A673 (cell line): ENCODE results near the gene NOX3. TPM values are rescaled to one million over a fixed set of nuclear protein-coding genes. Genes with fewer than 3 reads are reported as not detected.

ENCODE experiments used
- Bru-seq: library from RNA; stranded (reverse); fragments of 400-500 nt; gene quantifications from one replicate; lab custom pipeline; 2021; lab: Mats Ljungman, UMichigan
- BruChase-seq, 2 experiments: library from RNA; stranded (reverse); fragments of 400-500 nt; gene quantifications; one replicate each; lab custom pipeline; 2021; lab: Mats Ljungman, UMichigan
- BruUV-seq: library from RNA; stranded (reverse); fragments of 400-500 nt; replicated peaks from 2 replicates; lab custom pipeline; 2021; lab: Mats Ljungman, UMichigan
- CTCF ChIA-PET: fragments of 300-600 bp; sonication (Branson Sonifier 250); formaldehyde crosslinking; loops from one replicate; lab custom pipeline; 2022; ENCODE audit warnings: antibody characterized with exemption; lab: Charles Lee
- POLR2A ChIA-PET: fragments of 300-600 bp; sonication (Branson Sonifier 250); formaldehyde crosslinking; loops from one replicate; lab custom pipeline; 2022; ENCODE audit warnings: antibody characterized with exemption; ENCODE audit not compliant: low non-redundant PET; lab: Charles Lee
- DNase-seq: peaks from one replicate; pipeline ENCODE4 v3.0.0-alpha.2; 2015; ENCODE audit warnings: low spot score
- H3K27ac ChIP-seq: fragments of 200-600 bp; sonication (generic); 2 replicates; pipeline ENCODE4 v1.5.1; 2016; ENCODE audit warnings: mixed run types, low read depth, mild to moderate bottlenecking, mixed read lengths, antibody characterized with exemption, low read length; ENCODE audit not compliant: poor library complexity, severe bottlenecking
- H3K27me3 ChIP-seq: fragments of 200-600 bp; sonication (generic); replicated peaks from 2 replicates; pipeline ENCODE4 v1.6.1; 2017; ENCODE audit warnings: mixed run types, low read depth, mild to moderate bottlenecking, mixed read lengths, antibody characterized with exemption, low read length; ENCODE audit not compliant: insufficient read depth, poor library complexity
- H3K36me3 ChIP-seq: fragments of 200-600 bp; sonication (generic); 2 replicates; pipeline ENCODE4 v1.6.1; 2016; ENCODE audit warnings: mixed run types, mild to moderate bottlenecking, mixed read lengths, antibody characterized with exemption, low read length; ENCODE audit not compliant: insufficient read depth, poor library complexity, severe bottlenecking
- H3K4me1 ChIP-seq: fragments of 200-600 bp; sonication (generic); 2 replicates; pipeline ENCODE4 v1.6.1; 2017; ENCODE audit warnings: mixed run types, mild to moderate bottlenecking, mixed read lengths, antibody characterized with exemption, low read length; ENCODE audit not compliant: insufficient read depth, poor library complexity, severe bottlenecking
- H3K4me3 ChIP-seq: fragments of 200-600 bp; sonication (generic); 2 replicates; pipeline ENCODE4 v1.5.1; 2016; ENCODE audit warnings: low read depth, mixed run types, mild to moderate bottlenecking, mixed read lengths, low read length; ENCODE audit not compliant: poor library complexity, severe bottlenecking
- H3K9me3 ChIP-seq: fragments of 200-600 bp; sonication (generic); 2 replicates; pipeline ENCODE4 v1.6.1; 2016; ENCODE audit warnings: mixed run types, low read depth, mild to moderate bottlenecking, mixed read lengths, antibody characterized with exemption, low read length; ENCODE audit not compliant: poor library complexity, severe bottlenecking
- EZH2 ChIP-seq: fragments of 200-600 bp; sonication (generic); IDR thresholded peaks from 2 replicates; pipeline ENCODE4 v1.6.1; 2017; ENCODE audit warnings: borderline replicate concordance, low read depth, mild to moderate bottlenecking, mixed read lengths, antibody characterized with exemption, low read length; ENCODE audit not compliant: poor library complexity, severe bottlenecking
- intact Hi-C: fragments of 100-400 bp; cut with micrococcal nuclease; formaldehyde crosslinking; loops from one replicate; pipeline ENCODE4 v1.10.0; 2022; ENCODE audit not compliant: unreplicated experiment
- long read RNA-seq: library from polyadenylated mRNA; stranded (forward); transcript quantifications from one replicate; pipeline ENCODE4 v2.0.0, GENCODE V29; 2022
- total RNA-seq: library from RNA; stranded (reverse); gene quantifications from 2 replicates; pipeline ENCODE4 v1.2.3, GENCODE V29; 2021
- TF ChIP-seq, protein P1 (sequence below): fragments of 300-800, 200-600 bp; sonication (generic); conservative IDR thresholded peaks from 2 replicates; pipeline ENCODE4 v1.5.1; 2017; ENCODE audit warnings: low read depth, mild to moderate bottlenecking, antibody characterized with exemption, low read length, moderate library complexity, mixed read lengths

The NOX3 gene
- total RNA-seq (not detected in 2 replicates), Bru-seq, nascent RNA (percentile 1 among the genes with signal in this experiment), BruChase-seq, experiment 1, labeled RNA remaining after a 2-hour chase (not detected), BruChase-seq, experiment 2, labeled RNA remaining after a 6-hour chase (not detected)
- long read RNA-seq: 0 reads

DNA sequence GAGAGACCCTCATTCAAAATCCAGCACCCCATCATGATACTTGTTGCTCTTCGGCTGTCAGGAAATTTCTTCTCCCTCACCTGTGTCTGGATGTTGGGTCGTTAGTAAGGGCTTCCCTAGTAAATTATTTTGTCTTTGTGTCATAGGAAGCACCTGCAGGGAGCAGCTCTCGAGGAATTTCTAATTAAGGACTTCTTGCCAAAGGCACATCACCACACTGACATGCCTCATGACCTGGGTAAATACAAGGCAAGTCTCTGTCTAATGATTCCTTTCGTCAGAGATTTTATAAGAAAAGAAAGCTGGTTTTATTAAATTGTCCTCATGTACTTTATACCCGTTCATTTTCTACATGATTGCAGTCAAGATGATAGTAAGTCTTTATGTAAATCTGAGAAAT, at the start of gene NOX3:
NOX3 (minus strand) TSS at position 74 of the 400 bp plus-strand sequence; CDS start at position 35, 39 bp downstream.
- H3K4me3 ChIP-seq: no peak within 1 kb of the TSS
- no peaks in the 10 kb centered on the region for H3K36me3 ChIP-seq
- no peaks in the 10 kb centered on the region for H3K9me3 ChIP-seq
- no peak within 1 kb of the TSS for H3K27ac ChIP-seq
- BruUV-seq: no TSS peak
- intact Hi-C loops: no loop called here
- DNase-seq: no peak
- no peak for TF ChIP-seq EZH2
- TF ChIP-seq, protein P1, sequence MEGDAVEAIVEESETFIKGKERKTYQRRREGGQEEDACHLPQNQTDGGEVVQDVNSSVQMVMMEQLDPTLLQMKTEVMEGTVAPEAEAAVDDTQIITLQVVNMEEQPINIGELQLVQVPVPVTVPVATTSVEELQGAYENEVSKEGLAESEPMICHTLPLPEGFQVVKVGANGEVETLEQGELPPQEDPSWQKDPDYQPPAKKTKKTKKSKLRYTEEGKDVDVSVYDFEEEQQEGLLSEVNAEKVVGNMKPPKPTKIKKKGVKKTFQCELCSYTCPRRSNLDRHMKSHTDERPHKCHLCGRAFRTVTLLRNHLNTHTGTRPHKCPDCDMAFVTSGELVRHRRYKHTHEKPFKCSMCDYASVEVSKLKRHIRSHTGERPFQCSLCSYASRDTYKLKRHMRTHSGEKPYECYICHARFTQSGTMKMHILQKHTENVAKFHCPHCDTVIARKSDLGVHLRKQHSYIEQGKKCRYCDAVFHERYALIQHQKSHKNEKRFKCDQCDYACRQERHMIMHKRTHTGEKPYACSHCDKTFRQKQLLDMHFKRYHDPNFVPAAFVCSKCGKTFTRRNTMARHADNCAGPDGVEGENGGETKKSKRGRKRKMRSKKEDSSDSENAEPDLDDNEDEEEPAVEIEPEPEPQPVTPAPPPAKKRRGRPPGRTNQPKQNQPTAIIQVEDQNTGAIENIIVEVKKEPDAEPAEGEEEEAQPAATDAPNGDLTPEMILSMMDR: no peak
- POLR2A ChIA-PET: no interaction called here
- no peaks in the 10 kb centered on the region for H3K27me3 ChIP-seq
- CTCF ChIA-PET: no interaction called here
- H3K4me1 ChIP-seq: no peaks in the 10 kb centered on the region

DNA sequence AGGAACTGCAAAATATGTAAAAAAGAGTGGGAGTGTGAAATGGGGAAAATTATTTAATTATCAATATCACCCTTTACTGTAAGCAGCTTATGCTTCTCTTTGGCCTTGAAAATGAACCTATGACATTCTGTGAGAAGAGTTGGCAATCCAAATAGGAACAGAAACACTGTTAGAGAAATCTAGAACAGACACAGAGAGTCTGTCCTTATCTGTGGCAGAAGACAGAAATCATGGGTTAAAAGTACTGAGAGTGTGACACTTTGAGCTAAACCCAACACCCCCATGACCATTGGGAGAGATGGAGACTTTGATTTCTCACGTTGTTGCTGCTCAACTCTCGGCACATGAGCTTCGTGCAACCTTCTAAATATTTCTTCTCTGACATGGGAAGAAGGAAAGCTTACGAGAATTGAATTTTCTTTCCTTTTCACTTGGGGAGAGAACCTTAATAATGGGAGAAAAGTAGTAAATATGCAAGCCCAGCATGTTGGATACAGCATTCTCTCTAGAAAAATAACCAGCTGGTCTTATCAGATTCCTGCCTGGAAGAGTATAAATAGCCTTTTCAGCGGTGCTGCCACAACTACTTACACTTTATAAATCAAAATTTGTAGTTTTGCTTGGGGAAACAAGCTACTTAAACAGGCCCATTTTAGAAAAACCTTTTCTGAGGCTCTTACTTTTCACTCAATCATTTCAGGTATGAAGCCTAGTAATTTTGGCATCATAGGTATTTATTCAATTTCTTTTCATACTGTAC, 49.4 kb upstream of the NOX3 start:
- Histone ChIP-seq H3K4me3 (no peak overlapping the region), H3K27me3 (no peaks in the 10 kb centered on the region), H3K9me3 (peaks cover 6% of the 10 kb centered on the region), H3K36me3 (no peaks in the 10 kb centered on the region), H3K4me1 (no peaks in the 10 kb centered on the region), H3K27ac (no peak overlapping the region)
- ChIA-PET POLR2A (no interaction called here), CTCF (no interaction called here)
- DNase-seq: no peak
- no TSS peak for BruUV-seq
- TF ChIP-seq, protein P1: no peak
- no peak for TF ChIP-seq EZH2
- intact Hi-C loops: no loop called here

GRCh38 chr6:155502393-155502792, 46.8 kb upstream of the NOX3 start:
- no peak overlapping the region for H3K4me3 ChIP-seq
- H3K4me1 ChIP-seq: no peaks in the 10 kb centered on the region
- POLR2A ChIA-PET: no interaction called here
- H3K9me3 ChIP-seq: peaks cover 6% of the 10 kb centered on the region
- no peak for DNase-seq
- H3K36me3 ChIP-seq: no peaks in the 10 kb centered on the region
- H3K27me3 ChIP-seq: no peaks in the 10 kb centered on the region
- CTCF ChIA-PET: no interaction called here
- no peak overlapping the region for H3K27ac ChIP-seq
- intact Hi-C loops: no loop called here
- no peak for TF ChIP-seq EZH2
- TF ChIP-seq, protein P1: no peak
- no TSS peak for BruUV-seq
